Common myeloid progenitor, CD34-positive (primary cell): ENCODE results near the gene TMEM255B.
"Not testable (repeated sequence)": the region's sequence is repeated elsewhere in the genome, so short reads cannot be mapped to it uniquely, and the experiment has no call there.

Source experiments
- CTCF ChIA-PET: fragments of 350-600 bp; sonication (Branson Sonifier 250); formaldehyde crosslinking; loops from one replicate; lab custom pipeline; 2021; ENCODE audit warnings: antibody characterized with exemption; lab: Charles Lee
- POLR2A ChIA-PET: fragments of 350-600 bp; sonication (Branson Sonifier 250); formaldehyde crosslinking; loops from one replicate; lab custom pipeline; 2021; ENCODE audit warnings: antibody characterized with exemption; lab: Charles Lee
- DNase-seq, 3 donors: peaks; one replicate each; pipeline versions ENCODE4 v3.0.0 to v3.0.0-alpha.2; 2013
- H3K27ac ChIP-seq, 2 experiments: 1 replicate in 1 of 2; 2 replicates in 1 of 2; pipeline ENCODE4 v1.7.0; 2013; ENCODE audit warnings: inconsistent platforms in 2 of 2, low read length in 2 of 2, mild to moderate bottlenecking in 2 of 2, low read depth in 1 of 2, moderate library complexity in 1 of 2; ENCODE audit not compliant: severe bottlenecking in 2 of 2, insufficient read depth in 1 of 2, poor library complexity in 1 of 2
- H3K27me3 ChIP-seq, 5 experiments: replicated peaks in 2 of 5; 1 replicate in 3 of 5; 2 replicates in 2 of 5; pipeline versions ENCODE4 v1.6.1 to v1.7.0; 2013; ENCODE audit warnings: low read length in 4 of 5, mild to moderate bottlenecking in 2 of 5, moderate library complexity in 2 of 5, inconsistent platforms in 1 of 5; ENCODE audit not compliant: insufficient read depth in 5 of 5, control insufficient read depth in 4 of 5
- H3K36me3 ChIP-seq, 4 experiments: 1 replicate in 2 of 4; 2 replicates in 2 of 4; pipeline versions ENCODE4 v1.6.1 to v1.7.0; 2013; ENCODE audit warnings: low read length in 3 of 4, control low read depth in 1 of 4, mild to moderate bottlenecking in 1 of 4; ENCODE audit not compliant: control insufficient read depth in 4 of 4, insufficient read depth in 4 of 4
- H3K4me1 ChIP-seq, 4 experiments: 1 replicate in 3 of 4; 2 replicates in 1 of 4; pipeline versions ENCODE4 v1.6.1 to v1.7.1; 2013; ENCODE audit warnings: low read length in 3 of 4, mild to moderate bottlenecking in 3 of 4, control low read depth in 1 of 4, inconsistent platforms in 1 of 4, moderate library complexity in 1 of 4; ENCODE audit not compliant: control insufficient read depth in 4 of 4, insufficient read depth in 4 of 4; ENCODE audit errors: control extremely low read depth in 1 of 4
- H3K4me3 ChIP-seq, 7 experiments: 1 replicate in 4 of 7; 2 replicates in 3 of 7; pipeline versions ENCODE4 v1.5.1 to v1.7.0; 2013; ENCODE audit warnings: mild to moderate bottlenecking in 7 of 7, low read length in 6 of 7, moderate library complexity in 6 of 7, inconsistent platforms in 2 of 7, low read depth in 2 of 7, control low read depth in 1 of 7; ENCODE audit not compliant: insufficient read depth in 4 of 7, control insufficient read depth in 1 of 7; ENCODE audit errors: extremely low read depth in 1 of 7
- H3K9me3 ChIP-seq, 5 experiments: 1 replicate in 4 of 5; 2 replicates in 1 of 5; pipeline versions ENCODE4 v1.6.1 to v1.7.1; 2013; ENCODE audit warnings: low read length in 4 of 5, mild to moderate bottlenecking in 2 of 5, inconsistent platforms in 1 of 5, low read depth in 1 of 5, moderate library complexity in 1 of 5; ENCODE audit not compliant: control insufficient read depth in 4 of 5, insufficient read depth in 2 of 5; ENCODE audit errors: control extremely low read depth in 1 of 5
- WGBS: methylation state at CpG from one replicate; pipeline ENCODE4 v1.1.5; 2013; ENCODE audit not compliant: insufficient coverage; 5-methylcytosine and 5-hydroxymethylcytosine counted together

TMEM255B gene

DNA sequence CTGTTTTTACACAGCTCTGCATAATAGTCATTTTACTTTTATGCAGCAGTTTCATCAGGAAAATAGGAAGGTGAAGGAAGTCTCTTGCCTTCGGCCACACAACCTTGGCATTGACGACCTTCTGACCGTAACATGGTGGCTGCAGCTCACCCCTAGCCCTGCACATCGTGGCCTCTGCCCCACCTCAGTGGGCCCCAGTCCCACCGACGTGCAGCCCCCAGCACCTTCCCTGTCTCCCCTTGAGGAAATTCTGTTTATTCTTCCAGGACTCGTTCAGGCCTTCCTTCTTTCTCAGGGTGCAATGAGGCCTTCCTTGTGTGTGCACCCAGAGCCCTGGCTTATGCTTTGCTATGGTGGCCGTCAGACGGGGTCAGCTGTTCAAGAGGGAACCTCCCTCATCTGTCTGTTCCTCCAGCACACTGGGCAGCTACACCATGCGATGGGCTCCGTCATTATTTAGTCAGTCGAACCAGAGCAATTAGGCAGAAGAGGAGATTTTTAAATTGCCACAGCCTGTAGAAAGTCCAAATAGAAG, 33.3 kb downstream of the TMEM255B start:
- ChIA-PET CTCF (no interaction called here), POLR2A (no interaction called here)
- Histone ChIP-seq H3K27me3 (peaks cover 0 to 21% (median 2%) of the 10 kb centered on the region in 5 experiments), H3K36me3 (no peaks in the 10 kb centered on the region), H3K27ac (no peak overlapping the region), H3K4me1 (no peaks in the 10 kb centered on the region), H3K9me3 (no peaks in the 10 kb centered on the region), H3K4me3 (no peak overlapping the region)
- 75% methylated on average over 12 of the region's 12 CpGs for WGBS
- no peak for DNase-seq

DNA sequence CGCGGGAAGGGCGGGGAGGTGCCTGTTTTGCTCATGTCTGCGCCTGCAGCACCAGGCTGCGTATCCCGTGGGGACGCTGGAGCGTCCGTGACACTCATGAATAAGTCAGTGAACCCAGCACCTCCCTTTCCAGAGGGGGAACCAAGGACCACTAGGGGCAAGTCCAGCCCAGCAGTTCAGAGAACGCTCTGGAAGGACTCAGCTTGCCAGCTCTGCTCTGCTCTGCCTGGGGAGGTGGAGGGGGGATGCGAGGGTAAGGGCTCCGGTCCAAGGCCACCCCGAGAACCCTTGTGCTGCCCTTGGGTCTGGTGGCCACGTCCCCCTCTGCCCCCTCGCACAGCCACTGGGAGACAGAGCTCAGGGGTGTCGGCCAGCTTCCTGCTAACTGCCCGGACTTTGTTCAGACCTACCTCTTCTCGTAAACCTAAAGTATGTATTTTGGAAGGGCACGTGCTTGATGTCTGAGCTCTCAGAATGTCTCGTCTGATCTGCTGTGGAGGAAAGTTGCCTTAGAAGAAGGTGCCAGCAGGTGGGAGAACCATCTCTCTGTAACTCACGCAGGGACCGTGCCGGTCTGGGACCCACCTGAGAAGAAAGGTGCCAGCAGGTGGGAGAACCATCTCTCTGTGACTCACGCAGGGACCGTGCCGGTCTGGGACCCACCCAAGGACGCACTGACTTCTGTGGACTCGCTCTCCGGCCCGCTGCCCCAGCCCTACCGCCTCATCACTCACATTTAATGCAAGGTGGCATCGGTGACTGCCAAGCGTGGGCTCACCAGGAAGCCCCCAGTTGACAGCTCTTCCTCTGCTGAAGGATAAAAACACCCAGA, 34.1 kb downstream of the TMEM255B start:
- ChIA-PET CTCF (no interaction called here), POLR2A (no interaction called here)
- 88% methylated on average over 32 of the region's 33 CpGs for WGBS
- no peaks in the 10 kb centered on the region for H3K9me3 ChIP-seq
- H3K4me3 ChIP-seq, result no peak overlapping the region
- peaks cover 0 to 21% (median 2%) of the 10 kb centered on the region in 5 experiments for H3K27me3 ChIP-seq
- no peaks in the 10 kb centered on the region for H3K36me3 ChIP-seq
- H3K4me1 ChIP-seq, result no peaks in the 10 kb centered on the region
- no peak overlapping the region for H3K27ac ChIP-seq
- DNase-seq, result no peak

DNA sequence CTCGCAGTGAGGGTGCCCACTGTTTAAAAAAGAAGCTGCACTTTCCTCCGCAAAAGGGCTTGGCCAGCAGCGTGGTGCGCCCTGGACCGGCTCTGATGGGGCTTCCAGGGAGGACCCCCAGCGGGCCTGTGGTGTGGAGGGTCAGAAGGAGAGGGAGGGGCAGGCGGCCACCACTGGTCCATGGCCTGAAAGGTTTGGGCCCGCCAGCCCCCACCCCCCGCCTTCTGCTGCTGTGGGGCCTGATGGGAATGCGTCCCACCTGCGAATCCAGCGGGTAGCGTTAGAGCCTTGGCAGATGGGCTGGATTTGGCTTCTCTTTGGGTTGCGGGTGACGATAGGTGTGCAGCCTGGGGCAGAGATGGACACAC, 34.7 kb downstream of the TMEM255B start:
- CTCF ChIA-PET, result no interaction called here
- no peaks in the 10 kb centered on the region for H3K9me3 ChIP-seq
- no peak overlapping the region for H3K4me3 ChIP-seq
- POLR2A ChIA-PET, result no interaction called here
- H3K27me3 ChIP-seq, result peaks cover 0 to 20% (median 2%) of the 10 kb centered on the region in 5 experiments
- no peaks in the 10 kb centered on the region for H3K4me1 ChIP-seq
- no peak for DNase-seq
- H3K27ac ChIP-seq, result no peak overlapping the region
- no peaks in the 10 kb centered on the region for H3K36me3 ChIP-seq
- 98% methylated on average over 15 of the region's 15 CpGs for WGBS

GRCh38 chr13:113794086-113794485, 35.1 kb downstream of the TMEM255B start:
- H3K36me3 ChIP-seq, result no peaks in the 10 kb centered on the region
- no peak overlapping the region for H3K27ac ChIP-seq
- no peak overlapping the region for H3K4me3 ChIP-seq
- H3K27me3 ChIP-seq, result peaks cover 0 to 16% (median 2%) of the 10 kb centered on the region in 5 experiments
- 90% methylated on average over 23 of the region's 23 CpGs for WGBS
- POLR2A ChIA-PET, result no interaction called here
- no peaks in the 10 kb centered on the region for H3K9me3 ChIP-seq
- H3K4me1 ChIP-seq, result no peaks in the 10 kb centered on the region
- CTCF ChIA-PET, result no interaction called here
- no peak for DNase-seq

DNA sequence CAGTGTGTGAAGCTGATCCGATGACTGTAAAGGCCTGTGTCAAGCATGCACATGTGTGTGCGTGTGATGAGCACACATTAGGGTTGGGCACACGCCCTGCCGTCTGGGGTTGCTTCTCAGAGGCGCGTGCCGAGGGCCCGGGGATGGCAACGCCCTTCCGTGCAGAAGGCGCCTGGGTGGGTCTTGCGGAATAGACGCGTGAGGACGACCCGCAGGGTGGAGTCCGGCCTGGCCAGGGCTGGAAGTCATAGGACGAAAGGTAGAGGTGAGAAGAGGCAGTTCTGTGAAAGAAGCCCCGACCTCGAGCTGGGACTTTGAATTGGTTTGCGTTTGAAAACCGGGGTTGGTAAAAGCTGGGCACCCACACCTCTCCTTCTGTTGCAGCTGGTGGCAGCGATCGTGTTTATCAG, 35.7 kb downstream of the TMEM255B start:
- ChIA-PET CTCF (no interaction called here), POLR2A (no interaction called here)
- no peak overlapping the region for H3K27ac ChIP-seq
- H3K36me3 ChIP-seq, result no peaks in the 10 kb centered on the region
- no peaks in the 10 kb centered on the region for H3K4me1 ChIP-seq
- no peak for DNase-seq
- H3K4me3 ChIP-seq, result no peak overlapping the region
- WGBS, result 92% methylated on average over 24 of the region's 24 CpGs
- H3K9me3 ChIP-seq, result no peaks in the 10 kb centered on the region
- H3K27me3 ChIP-seq, result peaks cover 0 to 15% (median 2%) of the 10 kb centered on the region in 5 experiments

DNA sequence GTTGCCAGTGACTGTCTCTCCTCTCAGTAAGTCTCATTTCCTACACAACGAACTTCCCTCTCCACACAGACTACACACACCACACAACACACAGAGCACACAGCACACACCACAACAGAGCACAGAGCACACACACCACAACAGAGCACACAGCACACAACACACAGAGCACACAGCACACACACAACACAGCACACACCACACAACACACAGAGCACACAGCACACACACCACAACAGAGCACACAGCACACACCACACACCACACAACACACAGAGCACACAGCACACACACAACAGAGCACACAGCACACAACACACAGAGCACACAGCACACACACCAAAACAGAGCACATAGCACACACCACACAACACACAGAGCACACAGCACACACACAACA, 36.3 kb downstream of the TMEM255B start:
- H3K27me3 ChIP-seq, result peaks cover 0 to 15% (median 2%) of the 10 kb centered on the region in 5 experiments
- H3K9me3 ChIP-seq, DNase-seq, CTCF ChIA-PET, H3K36me3 ChIP-seq, H3K27ac ChIP-seq, H3K4me3 ChIP-seq, H3K4me1 ChIP-seq, POLR2A ChIA-PET: not testable (repeated sequence)
- no CpG with 5 or more reads among the region's 1 CpG for WGBS

DNA sequence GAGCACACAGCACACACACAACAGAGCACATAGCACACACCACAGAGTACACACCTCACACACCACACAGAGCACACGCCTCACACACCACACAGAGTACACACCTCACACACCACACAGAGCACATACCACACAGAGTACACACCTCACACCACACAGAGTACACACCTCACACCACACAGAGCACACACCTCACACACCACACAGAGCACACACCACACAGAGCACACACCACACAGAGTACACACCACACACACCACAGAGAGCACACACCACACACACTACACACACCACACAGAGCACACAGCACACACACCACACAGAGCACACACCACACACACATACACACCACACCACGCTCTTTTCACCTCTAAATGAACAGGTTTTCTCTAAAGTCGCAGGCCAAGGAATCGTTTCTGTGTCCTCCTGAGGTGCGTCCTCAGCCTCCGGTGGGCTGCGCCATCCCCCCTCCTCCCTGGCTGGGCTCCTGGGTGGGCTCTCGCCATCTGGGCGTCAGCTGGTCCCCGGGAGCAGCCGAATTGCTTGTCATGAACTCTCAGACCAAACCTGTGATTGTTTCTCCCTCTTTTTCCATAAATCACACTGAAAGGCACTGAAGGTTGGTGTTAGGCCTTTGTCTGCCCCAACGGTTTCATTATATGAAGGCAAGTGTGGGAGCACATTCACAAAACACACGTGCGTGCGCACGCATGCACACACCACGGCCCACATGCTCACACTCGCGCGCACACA, 37.4 kb downstream of the TMEM255B start:
- POLR2A ChIA-PET, result no interaction called here
- CTCF ChIA-PET, result no interaction called here

More for the DNA sequence above, 37.4 kb downstream of the TMEM255B start:
- Histone ChIP-seq H3K27ac (no peak overlapping the region), H3K27me3 (peaks cover 0 to 15% (median 2%) of the 10 kb centered on the region in 5 experiments), H3K9me3 (no peaks in the 10 kb centered on the region), H3K36me3 (no peaks in the 10 kb centered on the region), H3K4me1 (peaks cover 0 to under 1% (median under 1%) of the 10 kb centered on the region in 4 experiments), H3K4me3 (no peak overlapping the region)
- DNase-seq, result no peak
- WGBS, result 96% methylated on average over 18 of the region's 20 CpGs
